Ovary (tissue), 3 donors: Measurements from ENCODE around the gene KATNB1.

Experiments used
- POLR2A ChIP-seq: fragments of 450-650 bp; IDR thresholded peaks from one replicate; pipeline ENCODE4 v1.6.1; 2017; ENCODE audit warnings: antibody characterized with exemption, mild to moderate bottlenecking, moderate library complexity
- TF ChIP-seq, protein P1 (sequence below), 3 donors: fragments of 450-650 bp in 2 of 3; fragments of 200-600 bp in 1 of 3; IDR thresholded peaks; one replicate each; pipeline versions ENCODE4 v1.5.1 to v1.8.0; 2016 to 2022; ENCODE audit warnings: antibody characterized with exemption in 3 of 3, mild to moderate bottlenecking in 1 of 3
- donor health status: DM: no; HTN: no; CAD: no.

DNA sequence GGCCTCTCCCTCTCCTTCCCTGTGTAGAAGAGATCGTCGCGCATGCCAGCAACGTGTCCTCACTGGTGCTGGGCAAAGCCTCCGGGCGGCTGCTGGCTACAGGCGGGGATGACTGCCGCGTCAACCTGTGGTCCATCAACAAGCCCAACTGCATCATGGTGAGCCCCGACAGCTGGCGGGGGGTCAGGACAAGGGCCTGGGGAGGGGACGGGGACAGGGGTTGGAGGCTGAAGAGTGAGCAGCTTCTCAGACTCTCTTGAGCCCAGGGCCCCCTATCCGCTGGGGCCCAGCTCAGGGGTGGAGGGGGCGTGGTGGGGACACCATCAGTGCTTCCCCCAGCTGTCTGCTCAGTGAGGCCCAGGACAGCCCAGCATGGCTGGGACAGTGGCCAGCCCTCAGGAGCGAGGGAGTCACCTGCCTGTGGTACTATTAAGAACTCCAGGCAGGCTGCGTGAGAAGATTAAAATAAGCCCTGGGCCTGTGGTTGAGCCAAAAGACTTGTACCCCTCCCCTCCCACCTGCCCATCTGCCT is 6.2 kb downstream of the KATNB1 start:
- TF ChIP-seq, protein P1, sequence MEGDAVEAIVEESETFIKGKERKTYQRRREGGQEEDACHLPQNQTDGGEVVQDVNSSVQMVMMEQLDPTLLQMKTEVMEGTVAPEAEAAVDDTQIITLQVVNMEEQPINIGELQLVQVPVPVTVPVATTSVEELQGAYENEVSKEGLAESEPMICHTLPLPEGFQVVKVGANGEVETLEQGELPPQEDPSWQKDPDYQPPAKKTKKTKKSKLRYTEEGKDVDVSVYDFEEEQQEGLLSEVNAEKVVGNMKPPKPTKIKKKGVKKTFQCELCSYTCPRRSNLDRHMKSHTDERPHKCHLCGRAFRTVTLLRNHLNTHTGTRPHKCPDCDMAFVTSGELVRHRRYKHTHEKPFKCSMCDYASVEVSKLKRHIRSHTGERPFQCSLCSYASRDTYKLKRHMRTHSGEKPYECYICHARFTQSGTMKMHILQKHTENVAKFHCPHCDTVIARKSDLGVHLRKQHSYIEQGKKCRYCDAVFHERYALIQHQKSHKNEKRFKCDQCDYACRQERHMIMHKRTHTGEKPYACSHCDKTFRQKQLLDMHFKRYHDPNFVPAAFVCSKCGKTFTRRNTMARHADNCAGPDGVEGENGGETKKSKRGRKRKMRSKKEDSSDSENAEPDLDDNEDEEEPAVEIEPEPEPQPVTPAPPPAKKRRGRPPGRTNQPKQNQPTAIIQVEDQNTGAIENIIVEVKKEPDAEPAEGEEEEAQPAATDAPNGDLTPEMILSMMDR (IDR thresholded peaks at IDR 0.05), result no peak
- TF ChIP-seq POLR2A, result no peak
